Measurements from ENCODE around the gene BTBD9.

BTBD9 gene

GRCh38 chr6:38684904-38685303, 45.2 kb upstream of the BTBD9 start:
- no peaks in the 10 kb centered on the region for H3K27me3 ChIP-seq (replicated peaks; ENCODE audit: control insufficient read depth, insufficient read depth, low read length)
- no peak overlapping the region for H3K4me3 ChIP-seq (replicated peaks; ENCODE audit: low read depth, low read length)
- DNase-seq (ENCODE audit: extremely low read depth, insufficient read length), result no peak
- peaks cover 3% of the 10 kb centered on the region; the same call in 1 of the 2 replicates for H3K36me3 ChIP-seq (ENCODE audit: control insufficient read depth, insufficient read depth, low read length)
- TF ChIP-seq, protein P1, sequence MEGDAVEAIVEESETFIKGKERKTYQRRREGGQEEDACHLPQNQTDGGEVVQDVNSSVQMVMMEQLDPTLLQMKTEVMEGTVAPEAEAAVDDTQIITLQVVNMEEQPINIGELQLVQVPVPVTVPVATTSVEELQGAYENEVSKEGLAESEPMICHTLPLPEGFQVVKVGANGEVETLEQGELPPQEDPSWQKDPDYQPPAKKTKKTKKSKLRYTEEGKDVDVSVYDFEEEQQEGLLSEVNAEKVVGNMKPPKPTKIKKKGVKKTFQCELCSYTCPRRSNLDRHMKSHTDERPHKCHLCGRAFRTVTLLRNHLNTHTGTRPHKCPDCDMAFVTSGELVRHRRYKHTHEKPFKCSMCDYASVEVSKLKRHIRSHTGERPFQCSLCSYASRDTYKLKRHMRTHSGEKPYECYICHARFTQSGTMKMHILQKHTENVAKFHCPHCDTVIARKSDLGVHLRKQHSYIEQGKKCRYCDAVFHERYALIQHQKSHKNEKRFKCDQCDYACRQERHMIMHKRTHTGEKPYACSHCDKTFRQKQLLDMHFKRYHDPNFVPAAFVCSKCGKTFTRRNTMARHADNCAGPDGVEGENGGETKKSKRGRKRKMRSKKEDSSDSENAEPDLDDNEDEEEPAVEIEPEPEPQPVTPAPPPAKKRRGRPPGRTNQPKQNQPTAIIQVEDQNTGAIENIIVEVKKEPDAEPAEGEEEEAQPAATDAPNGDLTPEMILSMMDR (IDR thresholded peaks at IDR 0.05; ENCODE audit: insufficient read depth, low read length, poor library complexity, severe bottlenecking), result no peak

GRCh38 chr6:38684237-38684636, 44.5 kb upstream of the BTBD9 start:
- Histone ChIP-seq H3K4me3 (replicated peaks; ENCODE audit: low read depth, low read length) (no peak overlapping the region), H3K36me3 (ENCODE audit: control insufficient read depth, insufficient read depth, low read length) (peaks cover 4% of the 10 kb centered on the region; the same call in 1 of the 2 replicates), H3K27me3 (replicated peaks; ENCODE audit: control insufficient read depth, insufficient read depth, low read length) (no peaks in the 10 kb centered on the region)
- TF ChIP-seq, protein P1 (IDR thresholded peaks at IDR 0.05; ENCODE audit: insufficient read depth, low read length, poor library complexity, severe bottlenecking), result no peak
- no peak for DNase-seq (ENCODE audit: extremely low read depth, insufficient read length)

DNA sequence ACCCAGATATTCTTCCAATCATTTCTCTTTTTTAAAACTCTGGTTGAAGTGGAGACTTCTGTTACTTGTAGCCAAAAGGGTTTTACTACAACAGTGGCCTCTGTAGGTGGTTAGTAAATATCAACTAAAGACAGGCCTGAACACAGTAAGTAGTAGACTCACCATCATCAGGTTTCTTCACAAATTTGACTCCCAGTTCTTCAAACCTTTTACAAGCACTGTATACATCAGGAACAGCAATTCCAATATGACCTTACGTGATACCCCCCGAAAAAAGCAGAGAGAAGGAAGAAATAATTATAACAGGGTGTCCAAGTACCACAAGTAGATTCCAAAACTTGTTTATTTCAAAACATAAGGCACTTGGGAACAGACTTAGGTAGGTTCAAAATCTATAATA, 42.1 kb upstream of the BTBD9 start:
- no peaks in the 10 kb centered on the region for H3K27me3 ChIP-seq (replicated peaks; ENCODE audit: control insufficient read depth, insufficient read depth, low read length)
- no peak overlapping the region for H3K4me3 ChIP-seq (replicated peaks; ENCODE audit: low read depth, low read length)
- TF ChIP-seq, protein P1 (IDR thresholded peaks at IDR 0.05; ENCODE audit: insufficient read depth, low read length, poor library complexity, severe bottlenecking), result no peak
- H3K36me3 ChIP-seq (ENCODE audit: control insufficient read depth, insufficient read depth, low read length), result peaks cover 5% of the 10 kb centered on the region
- DNase-seq (ENCODE audit: extremely low read depth, insufficient read length), result no peak

DNA sequence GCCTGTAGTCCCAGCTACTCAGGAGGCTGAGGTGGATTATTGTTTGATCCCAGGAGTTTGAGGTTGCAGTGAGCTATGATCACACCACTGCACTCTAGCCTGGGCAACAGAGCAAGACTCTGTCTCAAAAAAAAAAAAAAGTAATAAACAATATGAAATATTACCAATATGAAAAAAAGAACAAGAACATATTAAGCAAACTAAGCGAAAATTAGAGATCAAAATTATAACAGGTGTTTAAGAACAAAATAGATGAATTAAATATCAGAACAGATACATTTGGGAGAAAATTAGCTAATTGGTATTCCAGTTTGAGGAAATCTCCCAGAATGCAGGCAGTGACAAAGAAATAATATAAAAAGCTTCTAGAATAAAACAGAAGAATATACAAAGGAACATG, 39.9 kb upstream of the BTBD9 start:
- no peaks in the 10 kb centered on the region for H3K27me3 ChIP-seq (replicated peaks; ENCODE audit: control insufficient read depth, insufficient read depth, low read length)
- no peak overlapping the region for H3K4me3 ChIP-seq (replicated peaks; ENCODE audit: low read depth, low read length)
- H3K36me3 ChIP-seq (ENCODE audit: control insufficient read depth, insufficient read depth, low read length), result peaks cover 5% of the 10 kb centered on the region
- TF ChIP-seq, protein P1 (IDR thresholded peaks at IDR 0.05; ENCODE audit: insufficient read depth, low read length, poor library complexity, severe bottlenecking), result no peak
- DNase-seq (ENCODE audit: extremely low read depth, insufficient read length), result no peak

GRCh38 chr6:38678178-38678760, 38.5 kb upstream of the BTBD9 start:
- no peak for DNase-seq (ENCODE audit: extremely low read depth, insufficient read length)
- no peaks in the 10 kb centered on the region for H3K27me3 ChIP-seq (replicated peaks; ENCODE audit: control insufficient read depth, insufficient read depth, low read length)
- peaks cover 5% of the 10 kb centered on the region for H3K36me3 ChIP-seq (ENCODE audit: control insufficient read depth, insufficient read depth, low read length)
- no peak overlapping the region for H3K4me3 ChIP-seq (replicated peaks; ENCODE audit: low read depth, low read length)
- TF ChIP-seq, protein P1 (IDR thresholded peaks at IDR 0.05; ENCODE audit: insufficient read depth, low read length, poor library complexity, severe bottlenecking), result no peak

All from GM06990 (cell line).